ENCODE results near the gene POLR1D. TPM values are rescaled to one million over a fixed set of nuclear protein-coding genes. Genes with fewer than 3 reads are reported as not detected.
"Not testable (repeated sequence)": the region's sequence is repeated elsewhere in the genome, so short reads cannot be mapped to it uniquely, and the experiment has no call there.

POLR1D gene
- total and polyA plus RNA-seq, 4 donors, result 31.4 to 45.0 (median 33.6) TPM

DNA sequence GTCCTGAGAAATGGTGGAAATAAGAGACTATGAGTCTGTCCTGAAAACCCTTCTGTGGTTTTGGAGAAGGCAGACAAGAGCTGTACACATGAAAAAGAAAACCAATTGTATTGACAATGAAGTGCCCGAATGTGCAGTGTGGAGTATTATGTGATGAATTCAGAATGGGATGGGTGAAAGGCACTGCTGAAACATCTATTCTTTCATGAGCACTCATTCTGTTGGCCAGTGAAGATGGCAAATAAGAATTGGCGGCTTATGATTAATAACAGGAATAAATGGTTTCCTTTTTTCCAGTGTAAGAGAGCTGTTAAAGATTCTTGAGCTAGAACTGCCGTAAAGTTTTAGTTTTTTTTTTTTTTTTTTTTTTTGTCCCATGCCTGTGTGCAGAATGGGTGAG, 5.7 kb downstream of the POLR1D start:
- H3K9me3 ChIP-seq (ENCODE audit: control insufficient read depth in 4 of 4, low read length in 3 of 4), result no peaks in the 10 kb centered on the region
- no peak overlapping the region for H3K9ac ChIP-seq (ENCODE audit: low read depth in 1 of 2, low read length in 2 of 2)
- no peak for TF ChIP-seq YY1 (IDR thresholded peaks at IDR 0.05)
- TF ChIP-seq, protein P1, sequence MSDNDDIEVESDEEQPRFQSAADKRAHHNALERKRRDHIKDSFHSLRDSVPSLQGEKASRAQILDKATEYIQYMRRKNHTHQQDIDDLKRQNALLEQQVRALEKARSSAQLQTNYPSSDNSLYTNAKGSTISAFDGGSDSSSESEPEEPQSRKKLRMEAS (IDR thresholded peaks at IDR 0.05), result no peak
- TF ChIP-seq EGR1 (IDR thresholded peaks at IDR 0.05; ENCODE audit: low read depth in 2 of 2), result no peak
- TF ChIP-seq, protein P2, sequence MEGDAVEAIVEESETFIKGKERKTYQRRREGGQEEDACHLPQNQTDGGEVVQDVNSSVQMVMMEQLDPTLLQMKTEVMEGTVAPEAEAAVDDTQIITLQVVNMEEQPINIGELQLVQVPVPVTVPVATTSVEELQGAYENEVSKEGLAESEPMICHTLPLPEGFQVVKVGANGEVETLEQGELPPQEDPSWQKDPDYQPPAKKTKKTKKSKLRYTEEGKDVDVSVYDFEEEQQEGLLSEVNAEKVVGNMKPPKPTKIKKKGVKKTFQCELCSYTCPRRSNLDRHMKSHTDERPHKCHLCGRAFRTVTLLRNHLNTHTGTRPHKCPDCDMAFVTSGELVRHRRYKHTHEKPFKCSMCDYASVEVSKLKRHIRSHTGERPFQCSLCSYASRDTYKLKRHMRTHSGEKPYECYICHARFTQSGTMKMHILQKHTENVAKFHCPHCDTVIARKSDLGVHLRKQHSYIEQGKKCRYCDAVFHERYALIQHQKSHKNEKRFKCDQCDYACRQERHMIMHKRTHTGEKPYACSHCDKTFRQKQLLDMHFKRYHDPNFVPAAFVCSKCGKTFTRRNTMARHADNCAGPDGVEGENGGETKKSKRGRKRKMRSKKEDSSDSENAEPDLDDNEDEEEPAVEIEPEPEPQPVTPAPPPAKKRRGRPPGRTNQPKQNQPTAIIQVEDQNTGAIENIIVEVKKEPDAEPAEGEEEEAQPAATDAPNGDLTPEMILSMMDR (IDR thresholded peaks at IDR 0.05; ENCODE audit: low read depth, low read length, missing input control), result no peak
- TF ChIP-seq, protein P3, sequence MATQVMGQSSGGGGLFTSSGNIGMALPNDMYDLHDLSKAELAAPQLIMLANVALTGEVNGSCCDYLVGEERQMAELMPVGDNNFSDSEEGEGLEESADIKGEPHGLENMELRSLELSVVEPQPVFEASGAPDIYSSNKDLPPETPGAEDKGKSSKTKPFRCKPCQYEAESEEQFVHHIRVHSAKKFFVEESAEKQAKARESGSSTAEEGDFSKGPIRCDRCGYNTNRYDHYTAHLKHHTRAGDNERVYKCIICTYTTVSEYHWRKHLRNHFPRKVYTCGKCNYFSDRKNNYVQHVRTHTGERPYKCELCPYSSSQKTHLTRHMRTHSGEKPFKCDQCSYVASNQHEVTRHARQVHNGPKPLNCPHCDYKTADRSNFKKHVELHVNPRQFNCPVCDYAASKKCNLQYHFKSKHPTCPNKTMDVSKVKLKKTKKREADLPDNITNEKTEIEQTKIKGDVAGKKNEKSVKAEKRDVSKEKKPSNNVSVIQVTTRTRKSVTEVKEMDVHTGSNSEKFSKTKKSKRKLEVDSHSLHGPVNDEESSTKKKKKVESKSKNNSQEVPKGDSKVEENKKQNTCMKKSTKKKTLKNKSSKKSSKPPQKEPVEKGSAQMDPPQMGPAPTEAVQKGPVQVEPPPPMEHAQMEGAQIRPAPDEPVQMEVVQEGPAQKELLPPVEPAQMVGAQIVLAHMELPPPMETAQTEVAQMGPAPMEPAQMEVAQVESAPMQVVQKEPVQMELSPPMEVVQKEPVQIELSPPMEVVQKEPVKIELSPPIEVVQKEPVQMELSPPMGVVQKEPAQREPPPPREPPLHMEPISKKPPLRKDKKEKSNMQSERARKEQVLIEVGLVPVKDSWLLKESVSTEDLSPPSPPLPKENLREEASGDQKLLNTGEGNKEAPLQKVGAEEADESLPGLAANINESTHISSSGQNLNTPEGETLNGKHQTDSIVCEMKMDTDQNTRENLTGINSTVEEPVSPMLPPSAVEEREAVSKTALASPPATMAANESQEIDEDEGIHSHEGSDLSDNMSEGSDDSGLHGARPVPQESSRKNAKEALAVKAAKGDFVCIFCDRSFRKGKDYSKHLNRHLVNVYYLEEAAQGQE (IDR thresholded peaks at IDR 0.05), result no peak
- TF ChIP-seq, protein P4, sequence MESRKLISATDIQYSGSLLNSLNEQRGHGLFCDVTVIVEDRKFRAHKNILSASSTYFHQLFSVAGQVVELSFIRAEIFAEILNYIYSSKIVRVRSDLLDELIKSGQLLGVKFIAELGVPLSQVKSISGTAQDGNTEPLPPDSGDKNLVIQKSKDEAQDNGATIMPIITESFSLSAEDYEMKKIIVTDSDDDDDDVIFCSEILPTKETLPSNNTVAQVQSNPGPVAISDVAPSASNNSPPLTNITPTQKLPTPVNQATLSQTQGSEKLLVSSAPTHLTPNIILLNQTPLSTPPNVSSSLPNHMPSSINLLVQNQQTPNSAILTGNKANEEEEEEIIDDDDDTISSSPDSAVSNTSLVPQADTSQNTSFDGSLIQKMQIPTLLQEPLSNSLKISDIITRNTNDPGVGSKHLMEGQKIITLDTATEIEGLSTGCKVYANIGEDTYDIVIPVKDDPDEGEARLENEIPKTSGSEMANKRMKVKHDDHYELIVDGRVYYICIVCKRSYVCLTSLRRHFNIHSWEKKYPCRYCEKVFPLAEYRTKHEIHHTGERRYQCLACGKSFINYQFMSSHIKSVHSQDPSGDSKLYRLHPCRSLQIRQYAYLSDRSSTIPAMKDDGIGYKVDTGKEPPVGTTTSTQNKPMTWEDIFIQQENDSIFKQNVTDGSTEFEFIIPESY (IDR thresholded peaks at IDR 0.05), result no peak
- TF ChIP-seq, protein P5, sequence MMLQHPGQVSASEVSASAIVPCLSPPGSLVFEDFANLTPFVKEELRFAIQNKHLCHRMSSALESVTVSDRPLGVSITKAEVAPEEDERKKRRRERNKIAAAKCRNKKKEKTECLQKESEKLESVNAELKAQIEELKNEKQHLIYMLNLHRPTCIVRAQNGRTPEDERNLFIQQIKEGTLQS (IDR thresholded peaks at IDR 0.05), result no peak
- H3K27me3 ChIP-seq (ENCODE audit: control insufficient read depth in 4 of 4, insufficient read depth in 4 of 4, low read length in 3 of 4), result no peaks in the 10 kb centered on the region
- 92% methylated on average over 3 of the region's 3 CpGs for WGBS
- peaks cover 0 to 2% (median 0%) of the 10 kb centered on the region in 4 donors for H3K36me3 ChIP-seq (ENCODE audit: control insufficient read depth in 4 of 4, insufficient read depth in 3 of 4, low read depth in 1 of 4, low read length in 3 of 4)
- no peak for DNase-seq (ENCODE audit: low spot score)
- no peak overlapping the region for H3K27ac ChIP-seq (ENCODE audit: low read depth in 1 of 2, low read length in 2 of 2)
- peaks cover 4 to 25% (median 17%) of the 10 kb centered on the region in 4 donors for H3K4me1 ChIP-seq (ENCODE audit: control insufficient read depth in 4 of 4, insufficient read depth in 4 of 4, low read length in 3 of 4)
- no peak overlapping the region for H3K4me3 ChIP-seq (ENCODE audit: low read depth in 1 of 3, low read length in 3 of 3)

DNA sequence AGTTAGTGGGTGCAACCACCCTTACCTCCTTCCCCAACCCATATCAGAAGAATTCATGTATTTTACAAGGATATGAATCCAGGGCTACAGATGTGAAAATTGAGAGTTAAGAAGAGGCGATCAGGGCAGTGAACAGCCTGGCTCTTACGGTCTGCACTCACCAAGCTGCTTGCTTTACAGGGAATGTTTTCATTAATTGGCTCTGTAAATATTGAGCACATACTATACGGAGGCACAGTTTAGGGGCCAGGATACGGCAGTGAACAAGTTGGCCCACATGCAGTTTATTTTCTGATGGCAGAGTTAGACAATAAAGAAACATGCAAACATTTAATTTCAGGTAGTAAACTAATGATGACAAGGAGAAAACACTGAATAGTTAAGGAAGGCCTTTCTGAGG, 6.4 kb downstream of the POLR1D start:
- DNase-seq (ENCODE audit: low spot score), result no peak
- 64% methylated on average over 4 of the region's 4 CpGs for WGBS
- no peak overlapping the region for H3K9ac ChIP-seq (ENCODE audit: low read depth in 1 of 2, low read length in 2 of 2)
- no peaks in the 10 kb centered on the region for H3K27me3 ChIP-seq (ENCODE audit: control insufficient read depth in 4 of 4, insufficient read depth in 4 of 4, low read length in 3 of 4)
- H3K4me1 ChIP-seq (ENCODE audit: control insufficient read depth in 4 of 4, insufficient read depth in 4 of 4, low read length in 3 of 4), result peaks cover 4 to 18% (median 11%) of the 10 kb centered on the region in 4 donors
- H3K36me3 ChIP-seq (ENCODE audit: control insufficient read depth in 4 of 4, insufficient read depth in 3 of 4, low read depth in 1 of 4, low read length in 3 of 4), result peaks cover 0 to under 1% (median 0%) of the 10 kb centered on the region in 4 donors
- no peak overlapping the region for H3K27ac ChIP-seq (ENCODE audit: low read depth in 1 of 2, low read length in 2 of 2)
- no peak overlapping the region for H3K4me3 ChIP-seq (ENCODE audit: low read depth in 1 of 3, low read length in 3 of 3)
- TF ChIP-seq, protein P1 (IDR thresholded peaks at IDR 0.05), result no peak
- TF ChIP-seq FOXA2 (IDR thresholded peaks at IDR 0.05), result no peak
- TF ChIP-seq EGR1 (IDR thresholded peaks at IDR 0.05; ENCODE audit: low read depth in 2 of 2), result no peak
- no peak for TF ChIP-seq YY1 (IDR thresholded peaks at IDR 0.05)
- TF ChIP-seq FOXA1 (IDR thresholded peaks at IDR 0.05), result no peak
- no peak for TF ChIP-seq TAF1 (conservative IDR thresholded peaks at IDR 0.05)
- H3K9me3 ChIP-seq (ENCODE audit: control insufficient read depth in 4 of 4, low read length in 3 of 4), result no peaks in the 10 kb centered on the region

DNA sequence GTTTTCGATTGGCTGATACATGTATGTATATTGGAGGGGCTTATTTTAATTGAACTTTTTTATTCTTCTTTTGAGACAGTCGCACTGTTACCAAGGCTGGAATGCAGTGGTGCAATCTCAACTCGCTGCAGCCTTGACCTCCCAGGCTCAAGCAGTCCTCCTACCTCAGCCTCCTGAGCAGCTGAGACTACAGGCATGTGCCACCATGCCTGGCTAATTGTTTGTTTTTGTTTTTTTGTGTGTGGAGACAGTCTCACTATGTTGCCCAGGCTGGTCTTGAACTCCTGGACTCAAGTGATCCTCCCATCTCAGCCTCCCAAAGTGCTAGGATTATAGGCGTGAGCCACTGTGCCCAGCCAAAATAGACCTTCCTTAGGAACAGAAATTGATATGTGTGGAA, 7.1 kb downstream of the POLR1D start:
- DNase-seq (ENCODE audit: low spot score); H3K9me3 ChIP-seq (ENCODE audit: control insufficient read depth in 4 of 4, low read length in 3 of 4); H3K27me3 ChIP-seq (ENCODE audit: control insufficient read depth in 4 of 4, insufficient read depth in 4 of 4, low read length in 3 of 4); H3K4me3 ChIP-seq (ENCODE audit: low read depth in 1 of 3, low read length in 3 of 3); H3K9ac ChIP-seq (ENCODE audit: low read depth in 1 of 2, low read length in 2 of 2); H3K27ac ChIP-seq (ENCODE audit: low read depth in 1 of 2, low read length in 2 of 2); H3K36me3 ChIP-seq (ENCODE audit: control insufficient read depth in 4 of 4, insufficient read depth in 3 of 4, low read depth in 1 of 4, low read length in 3 of 4): not testable (repeated sequence)
- WGBS, result 97% methylated on average over 4 of the region's 4 CpGs
- H3K4me1 ChIP-seq (ENCODE audit: control insufficient read depth in 4 of 4, insufficient read depth in 4 of 4, low read length in 3 of 4), result peaks cover 3 to 11% (median 5%) of the 10 kb centered on the region in 4 donors
